GM13977 (cell line): ENCODE data around the gene MMP25.
"Not testable (repeated sequence)": the region's sequence is repeated elsewhere in the genome, so short reads cannot be mapped to it uniquely, and the experiment has no call there.

Experiments
- DNase-seq: peaks from one replicate; pipeline ENCODE4 v3.0.0; 2012; ENCODE audit warnings: low spot score
- in situ Hi-C: fragments of 300-500 bp; cut with MboI; formaldehyde crosslinking; loops from one replicate; pipeline ENCODE4 v1.12.0; 2022; ENCODE audit warnings: low sequenced_read_pairs, low pct_unique_long_range_greater_than_20kb, mixed read lengths, inconsistent platforms; ENCODE audit not compliant: unreplicated experiment
- TF ChIP-seq, protein P1 (sequence below): IDR thresholded peaks from 2 replicates; pipeline ENCODE4 v1.5.1; 2012; ENCODE audit warnings: mild to moderate bottlenecking, control low read depth; ENCODE audit not compliant: insufficient read depth; ENCODE audit errors: extremely low read depth, missing control alignments

The MMP25 gene

GRCh38 chr16:3073448-3073847 is 27.1 kb downstream of the MMP25 start:
- TF ChIP-seq, protein P1, sequence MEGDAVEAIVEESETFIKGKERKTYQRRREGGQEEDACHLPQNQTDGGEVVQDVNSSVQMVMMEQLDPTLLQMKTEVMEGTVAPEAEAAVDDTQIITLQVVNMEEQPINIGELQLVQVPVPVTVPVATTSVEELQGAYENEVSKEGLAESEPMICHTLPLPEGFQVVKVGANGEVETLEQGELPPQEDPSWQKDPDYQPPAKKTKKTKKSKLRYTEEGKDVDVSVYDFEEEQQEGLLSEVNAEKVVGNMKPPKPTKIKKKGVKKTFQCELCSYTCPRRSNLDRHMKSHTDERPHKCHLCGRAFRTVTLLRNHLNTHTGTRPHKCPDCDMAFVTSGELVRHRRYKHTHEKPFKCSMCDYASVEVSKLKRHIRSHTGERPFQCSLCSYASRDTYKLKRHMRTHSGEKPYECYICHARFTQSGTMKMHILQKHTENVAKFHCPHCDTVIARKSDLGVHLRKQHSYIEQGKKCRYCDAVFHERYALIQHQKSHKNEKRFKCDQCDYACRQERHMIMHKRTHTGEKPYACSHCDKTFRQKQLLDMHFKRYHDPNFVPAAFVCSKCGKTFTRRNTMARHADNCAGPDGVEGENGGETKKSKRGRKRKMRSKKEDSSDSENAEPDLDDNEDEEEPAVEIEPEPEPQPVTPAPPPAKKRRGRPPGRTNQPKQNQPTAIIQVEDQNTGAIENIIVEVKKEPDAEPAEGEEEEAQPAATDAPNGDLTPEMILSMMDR, result no peak
- no peak for DNase-seq
- in situ Hi-C loops, result no loop called here

DNA sequence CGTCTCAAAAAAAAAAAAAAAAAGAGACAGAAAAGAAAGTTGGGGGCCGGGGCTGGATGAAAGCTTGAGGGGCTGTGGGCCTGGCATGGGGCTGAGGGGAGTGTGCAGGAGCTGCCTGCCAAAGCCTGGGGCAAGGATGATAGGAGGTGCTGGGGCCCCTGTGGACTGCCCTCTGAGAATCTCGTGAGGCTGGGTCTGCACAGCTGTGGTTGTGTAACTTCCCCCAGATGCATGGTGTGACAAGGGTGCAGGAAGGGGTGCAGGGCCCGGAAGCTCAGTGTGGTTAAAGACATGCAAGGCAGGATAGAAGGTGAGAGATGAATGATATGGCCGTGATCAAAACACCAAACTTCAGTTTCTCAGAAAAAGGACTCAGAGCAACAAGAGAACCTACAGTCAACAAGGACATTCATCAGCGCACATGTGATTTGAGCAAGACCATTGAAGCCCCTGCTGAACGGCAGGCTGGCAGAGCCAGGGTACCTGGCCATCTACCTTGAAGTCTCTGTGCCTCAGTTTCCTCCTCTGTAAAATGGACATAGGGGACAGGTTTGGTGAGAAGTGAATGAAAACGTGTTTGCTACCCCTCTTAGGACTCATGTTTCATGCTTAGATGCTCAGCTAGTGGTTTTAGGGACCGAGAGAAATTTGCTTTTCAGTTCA is 28.6 kb downstream of the MMP25 start:
- in situ Hi-C loops, result no loop called here
- DNase-seq, result peak; percentile 77

GRCh38 chr16:3075523-3075915 is 29.2 kb downstream of the MMP25 start:
- TF ChIP-seq, protein P1, result no peak
- no peak for DNase-seq
- in situ Hi-C loops, result no loop called here

More for the DNA sequence above, 28.6 kb downstream of the MMP25 start:
- TF ChIP-seq, protein P1, result no peak

GRCh38 chr16:3075946-3076345 is 29.6 kb downstream of the MMP25 start:
- DNase-seq, in situ Hi-C loops: not testable (repeated sequence)

- TF ChIP-seq, protein P1, result no peak
- in situ Hi-C loops, result no loop called here
- DNase-seq, result no peak
Measured at GRCh38 chr16:3076577-3076976, 30.2 kb downstream of the MMP25 start.

DNA sequence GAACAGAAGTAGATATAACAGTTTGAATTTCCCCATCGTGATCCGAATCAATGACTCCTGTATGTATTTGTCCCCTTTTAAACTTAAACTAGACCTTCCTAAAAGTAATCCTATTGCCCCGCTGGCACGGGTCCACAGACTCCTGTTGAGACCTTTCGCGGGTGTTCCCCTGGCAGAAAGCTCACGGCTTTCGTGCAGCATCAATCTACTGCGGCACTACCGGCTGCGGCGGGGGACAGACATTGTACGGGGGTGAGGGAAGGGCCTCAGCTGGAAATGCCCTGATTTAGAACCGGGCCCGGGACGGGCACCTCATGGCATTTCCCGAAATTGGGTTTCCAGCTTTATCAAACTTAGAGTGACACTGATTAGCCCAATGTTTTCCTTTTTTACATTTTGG is 33.7 kb downstream of the MMP25 start:
- in situ Hi-C loops, result no loop called here
- DNase-seq, result no peak
- TF ChIP-seq, protein P1, result no peak

GRCh38 chr16:3081957-3082356 is 35.6 kb downstream of the MMP25 start:
- DNase-seq, in situ Hi-C loops: not testable (repeated sequence)

DNA sequence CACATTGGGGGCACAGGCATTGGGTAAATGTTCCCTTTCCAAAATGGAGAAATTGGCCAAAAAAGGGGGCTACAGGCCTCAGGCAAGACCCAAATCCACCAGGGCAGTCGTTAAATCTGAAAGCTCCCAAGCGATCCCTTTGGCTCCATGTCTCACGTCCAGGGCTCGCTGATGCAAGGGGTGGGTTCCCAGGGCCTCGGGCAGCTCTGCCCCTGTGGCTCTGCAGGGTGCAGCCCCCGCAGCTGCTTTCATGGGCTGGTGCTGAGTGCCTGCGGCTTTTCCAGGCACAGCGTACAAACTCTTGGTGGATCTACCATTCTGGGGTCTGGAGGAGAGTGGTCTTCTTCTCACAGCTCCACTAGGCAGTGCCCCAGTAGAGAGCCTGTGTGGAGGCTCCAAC is 37.0 kb downstream of the MMP25 start:
- in situ Hi-C loops, DNase-seq: not testable (repeated sequence)
